Breast epithelium (tissue), 4 donors: Measurements from ENCODE around the gene TFF3. TPM values are rescaled to one million over a fixed set of nuclear protein-coding genes. Genes with fewer than 3 reads are reported as not detected.

ENCODE experiments used
- DNase-seq, 2 donors: peaks; one replicate each; pipeline ENCODE4 v3.0.0-alpha.2; 2019; ENCODE audit warnings: low spot score in 2 of 2
- H3K27ac ChIP-seq, 2 donors: fragments of 200-600 bp; sonication (generic) in 1 of 2; one replicate each; pipeline ENCODE4 v1.5.1; 2016 to 2019; ENCODE audit warnings: mild to moderate bottlenecking in 1 of 2
- H3K27me3 ChIP-seq, 2 donors: fragments of 200-600 bp; sonication (generic) in 1 of 2; one replicate each; pipeline versions ENCODE4 v1.5.1 to v1.6.0; 2017 to 2019; ENCODE audit warnings: control low read depth in 1 of 2, mild to moderate bottlenecking in 1 of 2
- H3K36me3 ChIP-seq: fragments of 200-600 bp; one replicate; pipeline ENCODE4 v1.5.1; 2019
- H3K4me1 ChIP-seq, 2 donors: fragments of 200-600 bp; sonication (generic); one replicate each; pipeline ENCODE4 v1.5.1; 2016 to 2019; ENCODE audit warnings: control low read depth in 1 of 2
- H3K4me3 ChIP-seq, 3 donors: fragments of 200-600 bp; sonication (generic); 1 replicate in 2 of 3; 2 replicates in 1 of 3; pipeline ENCODE4 v1.5.1; 2016 to 2019; ENCODE audit warnings: mild to moderate bottlenecking in 3 of 3, moderate library complexity in 2 of 3
- H3K9me3 ChIP-seq, 2 donors: fragments of 200-600 bp; sonication (generic) in 1 of 2; one replicate each; pipeline ENCODE4 v1.5.1; 2016 to 2019; ENCODE audit warnings: control low read depth in 1 of 2
- CTCF ChIP-seq, 3 donors: fragments of 450-650 bp; IDR thresholded peaks; one replicate each; pipeline ENCODE4 v1.5.1; 2016 to 2017; ENCODE audit warnings: antibody characterized with exemption in 3 of 3, mild to moderate bottlenecking in 3 of 3, moderate library complexity in 3 of 3
- POLR2A ChIP-seq: fragments of 450-650 bp; IDR thresholded peaks from one replicate; pipeline ENCODE4 v1.6.1; 2016; ENCODE audit warnings: antibody characterized with exemption, mild to moderate bottlenecking, moderate library complexity
- POLR2AphosphoS5 ChIP-seq, 3 donors: sonication (generic); formaldehyde crosslinking; IDR thresholded peaks; one replicate each; pipeline ENCODE4 v1.6.1; 2017; ENCODE audit warnings: antibody characterized with exemption in 3 of 3
- intact Hi-C: fragments of 100-400 bp; cut with DNase I; formaldehyde crosslinking; loops from one replicate; pipeline ENCODE4 v1.15.1; 2023; ENCODE audit warnings: low total_unique reads
- total RNA-seq, 3 donors: library from RNA; depleted of rRNA; stranded (reverse); fragments of >200 nt; gene quantifications; one replicate each; pipeline ENCODE4 v1.1.0, GENCODE V29; 2016

Gene TFF3
- total RNA-seq, 3 donors from 2014 or later, result 0.96 to 108 (median 11.4) TPM

GRCh38 chr21:42287193-42288083 lies 27.8 kb downstream of the TFF3 start:
- H3K27me3 ChIP-seq, result no peaks in the 10 kb centered on the region
- H3K4me1 ChIP-seq, result no peaks in the 10 kb centered on the region
- no peak overlapping the region for H3K27ac ChIP-seq
- H3K36me3 ChIP-seq, result peaks cover 4% of the 10 kb centered on the region
- TF ChIP-seq POLR2AphosphoS5 (IDR thresholded peaks at IDR 0.05) (no peak), CTCF (IDR thresholded peaks at IDR 0.05) (no peak), POLR2A (no peak)
- H3K9me3 ChIP-seq, result no peaks in the 10 kb centered on the region
- no peak overlapping the region for H3K4me3 ChIP-seq
- DNase-seq, result no peak
- intact Hi-C loops, result no loop called here

GRCh38 chr21:42286416-42286815 lies 28.8 kb downstream of the TFF3 start:
- Histone ChIP-seq H3K4me1 (no peaks in the 10 kb centered on the region), H3K4me3 (no peak overlapping the region), H3K9me3 (no peaks in the 10 kb centered on the region), H3K27ac (no peak overlapping the region), H3K27me3 (no peaks in the 10 kb centered on the region), H3K36me3 (peaks cover 3% of the 10 kb centered on the region)
- DNase-seq, result no peak
- intact Hi-C loops, result no loop called here
- no peak for TF ChIP-seq POLR2A
- TF ChIP-seq CTCF (IDR thresholded peaks at IDR 0.05), result no peak
- no peak for TF ChIP-seq POLR2AphosphoS5 (IDR thresholded peaks at IDR 0.05)

GRCh38 chr21:42285569-42286245 lies 29.5 kb downstream of the TFF3 start:
- Histone ChIP-seq H3K27me3 (no peaks in the 10 kb centered on the region), H3K4me1 (no peaks in the 10 kb centered on the region), H3K36me3 (no peaks in the 10 kb centered on the region), H3K9me3 (no peaks in the 10 kb centered on the region), H3K4me3 (no peak overlapping the region), H3K27ac (no peak overlapping the region)
- TF ChIP-seq POLR2AphosphoS5 (IDR thresholded peaks at IDR 0.05) (no peak), POLR2A (no peak), CTCF (IDR thresholded peaks at IDR 0.05) (no peak)
- intact Hi-C loops, result no loop called here
- no peak for DNase-seq

- H3K9me3 ChIP-seq, result peaks cover 0 to 3% of the 10 kb centered on the region in 2 donors
- no peaks in the 10 kb centered on the region for H3K27me3 ChIP-seq
- H3K36me3 ChIP-seq, result no peaks in the 10 kb centered on the region
- TF ChIP-seq POLR2AphosphoS5 (IDR thresholded peaks at IDR 0.05) (no peak), POLR2A (no peak), CTCF (IDR thresholded peaks at IDR 0.05) (no peak)
- no peak overlapping the region for H3K4me3 ChIP-seq
- H3K27ac ChIP-seq, result no peak overlapping the region
- intact Hi-C loops, result no loop called here
- DNase-seq, result no peak
- H3K4me1 ChIP-seq, result no peaks in the 10 kb centered on the region
Observed at GRCh38 chr21:42282715-42283114, 32.5 kb downstream of the TFF3 start.

DNA sequence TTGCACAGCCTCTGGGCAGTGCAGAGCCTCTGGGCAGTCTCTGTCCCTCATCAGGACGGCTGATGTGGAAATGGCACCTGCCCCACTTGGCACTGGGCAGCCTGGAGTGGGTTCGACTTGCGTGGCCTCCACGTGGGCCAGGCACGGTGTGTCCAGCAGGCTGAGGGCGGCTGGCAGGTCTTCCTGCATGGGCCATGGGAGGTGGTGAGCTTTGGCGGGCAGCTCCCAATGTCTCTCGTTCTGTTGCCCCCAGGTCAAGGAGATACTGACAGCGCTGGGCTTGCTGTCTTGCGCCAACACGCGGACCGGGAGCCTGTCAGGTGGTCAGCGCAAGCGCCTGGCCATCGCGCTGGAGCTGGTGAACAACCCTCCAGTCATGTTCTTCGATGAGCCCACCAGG lies 33.2 kb downstream of the TFF3 start:
- intact Hi-C loops, result no loop called here
- Histone ChIP-seq H3K9me3 (peaks cover 0 to 3% of the 10 kb centered on the region in 2 donors), H3K4me1 (no peaks in the 10 kb centered on the region), H3K27ac (no peak overlapping the region), H3K27me3 (no peaks in the 10 kb centered on the region), H3K36me3 (no peaks in the 10 kb centered on the region), H3K4me3 (no peak overlapping the region)
- TF ChIP-seq POLR2AphosphoS5 (IDR thresholded peaks at IDR 0.05) (no peak), POLR2A (no peak), CTCF (IDR thresholded peaks at IDR 0.05) (no peak)
- DNase-seq, result no peak
